Measurements from ENCODE around the gene GSTO2.

DNA sequence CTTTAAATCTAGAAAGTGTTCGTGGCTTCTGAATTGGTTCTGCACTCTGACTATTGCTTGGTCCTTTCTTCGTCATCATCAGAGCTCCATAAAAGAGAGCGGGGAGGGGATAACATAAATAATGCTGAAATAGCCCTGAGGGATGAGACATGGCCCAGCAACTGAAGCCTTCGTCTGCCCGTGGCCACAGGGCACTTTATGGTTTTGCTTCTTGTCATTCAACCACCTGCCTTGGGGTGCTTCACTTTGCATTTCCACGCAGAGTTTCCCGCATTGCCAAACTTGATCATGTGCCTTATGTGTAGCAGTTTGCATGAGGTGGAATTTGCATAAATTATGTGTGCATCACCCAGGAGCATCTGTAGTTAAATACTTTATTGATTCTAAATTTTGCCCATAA is 15.9 kb downstream of the GSTO2 start:
- no peak for TF ChIP-seq GATA3 (IDR thresholded peaks at IDR 0.05; ENCODE audit: low read depth, low read length)
- no peak for TF ChIP-seq GATA2 (IDR thresholded peaks at IDR 0.05; ENCODE audit: low read depth, low read length)
